ENCODE measurements around the gene TUBB.

- TF ChIP-seq, protein P1, sequence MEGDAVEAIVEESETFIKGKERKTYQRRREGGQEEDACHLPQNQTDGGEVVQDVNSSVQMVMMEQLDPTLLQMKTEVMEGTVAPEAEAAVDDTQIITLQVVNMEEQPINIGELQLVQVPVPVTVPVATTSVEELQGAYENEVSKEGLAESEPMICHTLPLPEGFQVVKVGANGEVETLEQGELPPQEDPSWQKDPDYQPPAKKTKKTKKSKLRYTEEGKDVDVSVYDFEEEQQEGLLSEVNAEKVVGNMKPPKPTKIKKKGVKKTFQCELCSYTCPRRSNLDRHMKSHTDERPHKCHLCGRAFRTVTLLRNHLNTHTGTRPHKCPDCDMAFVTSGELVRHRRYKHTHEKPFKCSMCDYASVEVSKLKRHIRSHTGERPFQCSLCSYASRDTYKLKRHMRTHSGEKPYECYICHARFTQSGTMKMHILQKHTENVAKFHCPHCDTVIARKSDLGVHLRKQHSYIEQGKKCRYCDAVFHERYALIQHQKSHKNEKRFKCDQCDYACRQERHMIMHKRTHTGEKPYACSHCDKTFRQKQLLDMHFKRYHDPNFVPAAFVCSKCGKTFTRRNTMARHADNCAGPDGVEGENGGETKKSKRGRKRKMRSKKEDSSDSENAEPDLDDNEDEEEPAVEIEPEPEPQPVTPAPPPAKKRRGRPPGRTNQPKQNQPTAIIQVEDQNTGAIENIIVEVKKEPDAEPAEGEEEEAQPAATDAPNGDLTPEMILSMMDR (IDR thresholded peaks at IDR 0.05 in 2 of 3, conservative IDR thresholded peaks at IDR 0.05 in 1 of 3; ENCODE audit: borderline replicate concordance in 1 of 3, insufficient read depth in 1 of 3, low read depth in 2 of 3, low read length in 2 of 3) = no peak
- TF ChIP-seq SP1 (IDR thresholded peaks at IDR 0.05; ENCODE audit: low read depth) (no peak), ZNF274 (IDR thresholded peaks at IDR 0.05; ENCODE audit: low read depth, low read length) (no peak), SIN3A (IDR thresholded peaks at IDR 0.05; ENCODE audit: low read depth) (no peak), POLR2A (IDR thresholded peaks at IDR 0.05; ENCODE audit: borderline replicate concordance, extremely low read depth, insufficient read depth, insufficient read length) (no peak)
- TF ChIP-seq, protein P2, sequence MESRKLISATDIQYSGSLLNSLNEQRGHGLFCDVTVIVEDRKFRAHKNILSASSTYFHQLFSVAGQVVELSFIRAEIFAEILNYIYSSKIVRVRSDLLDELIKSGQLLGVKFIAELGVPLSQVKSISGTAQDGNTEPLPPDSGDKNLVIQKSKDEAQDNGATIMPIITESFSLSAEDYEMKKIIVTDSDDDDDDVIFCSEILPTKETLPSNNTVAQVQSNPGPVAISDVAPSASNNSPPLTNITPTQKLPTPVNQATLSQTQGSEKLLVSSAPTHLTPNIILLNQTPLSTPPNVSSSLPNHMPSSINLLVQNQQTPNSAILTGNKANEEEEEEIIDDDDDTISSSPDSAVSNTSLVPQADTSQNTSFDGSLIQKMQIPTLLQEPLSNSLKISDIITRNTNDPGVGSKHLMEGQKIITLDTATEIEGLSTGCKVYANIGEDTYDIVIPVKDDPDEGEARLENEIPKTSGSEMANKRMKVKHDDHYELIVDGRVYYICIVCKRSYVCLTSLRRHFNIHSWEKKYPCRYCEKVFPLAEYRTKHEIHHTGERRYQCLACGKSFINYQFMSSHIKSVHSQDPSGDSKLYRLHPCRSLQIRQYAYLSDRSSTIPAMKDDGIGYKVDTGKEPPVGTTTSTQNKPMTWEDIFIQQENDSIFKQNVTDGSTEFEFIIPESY (IDR thresholded peaks at IDR 0.05; ENCODE audit: extremely low read depth, insufficient replicate concordance, low read length) = no peak
Measured at GRCh38 chr6:30712441-30712945, 7.7 kb upstream of the TUBB start.

All from HCT116 (cell line).